SK-MEL-5 (cell line): Measurements from ENCODE around the gene MIGA1. TPM values are rescaled to one million over a fixed set of nuclear protein-coding genes. Genes with fewer than 3 reads are reported as not detected.
"Not testable (repeated sequence)": the region's sequence is repeated elsewhere in the genome, so short reads cannot be mapped to it uniquely, and the experiment has no call there.

Experiments used
- DNase-seq: peaks from one replicate; pipeline ENCODE4 v3.0.0-alpha.2; 2016; ENCODE audit warnings: low read depth, low spot score
- in situ Hi-C: cut with HindIII; loops from 2 replicates; pipeline ENCODE4 v1.10.0; 2016; ENCODE audit warnings: low sequenced_read_pairs, high pct_unique_total_duplicates, low pct_unique_long_range_greater_than_20kb
- total RNA-seq: library from RNA; depleted of rRNA; stranded (reverse); fragments of >200 nt; shearing (Covaris generic); gene quantifications from 2 replicates; pipeline ENCODE4 v1.2.3, GENCODE V29; 2014

Gene MIGA1
- total RNA-seq, 1 experiment from 2014 or later: 14.4 TPM

GRCh38 chr1:77786093-77786741, 6.8 kb downstream of the MIGA1 start:
- in situ Hi-C loops: not testable (repeated sequence)

GRCh38 chr1:77794550-77794949, 15.1 kb downstream of the MIGA1 start:
- no peak for DNase-seq

More at GRCh38 chr1:77786093-77786741, 6.8 kb downstream of the MIGA1 start:
- not testable (repeated sequence) for DNase-seq

GRCh38 chr1:77796695-77797405, 17.4 kb downstream of the MIGA1 start:
- peak; percentile 93 for DNase-seq
- in situ Hi-C loops: no loop called here

More at GRCh38 chr1:77794550-77794949, 15.1 kb downstream of the MIGA1 start:
- in situ Hi-C loops: no loop called here

GRCh38 chr1:77797991-77798390, 18.5 kb downstream of the MIGA1 start:
- no peak for DNase-seq
- in situ Hi-C loops: no loop called here

GRCh38 chr1:77802026-77802425, 22.6 kb downstream of the MIGA1 start:
- in situ Hi-C loops: no loop called here

GRCh38 chr1:77803371-77803770, 23.9 kb downstream of the MIGA1 start:
- in situ Hi-C loops: no loop called here
- no peak for DNase-seq

More at GRCh38 chr1:77802026-77802425, 22.6 kb downstream of the MIGA1 start:
- DNase-seq: no peak

GRCh38 chr1:77809787-77810462, 30.5 kb downstream of the MIGA1 start:
- in situ Hi-C loops, DNase-seq: not testable (repeated sequence)

- DNase-seq, in situ Hi-C loops: not testable (repeated sequence)
These were observed 32.1 kb downstream of the MIGA1 start for GRCh38 chr1:77811589-77811988.

- no peak for DNase-seq
- in situ Hi-C loops: no loop called here
These were observed 38.1 kb downstream of the MIGA1 start for GRCh38 chr1:77817368-77818209.

GRCh38 chr1:77820121-77820520, 40.7 kb downstream of the MIGA1 start:
- no peak for DNase-seq
- in situ Hi-C loops: no loop called here

- in situ Hi-C loops: no loop called here
- DNase-seq: no peak
These were observed 44.6 kb downstream of the MIGA1 start for GRCh38 chr1:77824079-77824478.

GRCh38 chr1:77824694-77825093, 45.2 kb downstream of the MIGA1 start:
- in situ Hi-C loops: no loop called here
- no peak for DNase-seq

- in situ Hi-C loops: no loop called here
- DNase-seq: peak; percentile 53
These were observed 45.8 kb downstream of the MIGA1 start for GRCh38 chr1:77825131-77825709.

GRCh38 chr1:77826851-77827250, 47.4 kb downstream of the MIGA1 start:
- DNase-seq, in situ Hi-C loops: not testable (repeated sequence)

GRCh38 chr1:77828098-77828497, 48.6 kb downstream of the MIGA1 start:
- in situ Hi-C loops: no loop called here
- no peak for DNase-seq

- in situ Hi-C loops: no loop called here
- DNase-seq: no peak
These were observed 50.4 kb downstream of the MIGA1 start for GRCh38 chr1:77829851-77830250.

- DNase-seq: no peak
- in situ Hi-C loops: no loop called here
These were observed 51.5 kb downstream of the MIGA1 start for GRCh38 chr1:77830946-77831345.
